Measurements from ENCODE around the gene RASSF4.
A peak's percentile ranks its signal among the peaks of the same experiment; 100 is the strongest.

The RASSF4 gene

DNA sequence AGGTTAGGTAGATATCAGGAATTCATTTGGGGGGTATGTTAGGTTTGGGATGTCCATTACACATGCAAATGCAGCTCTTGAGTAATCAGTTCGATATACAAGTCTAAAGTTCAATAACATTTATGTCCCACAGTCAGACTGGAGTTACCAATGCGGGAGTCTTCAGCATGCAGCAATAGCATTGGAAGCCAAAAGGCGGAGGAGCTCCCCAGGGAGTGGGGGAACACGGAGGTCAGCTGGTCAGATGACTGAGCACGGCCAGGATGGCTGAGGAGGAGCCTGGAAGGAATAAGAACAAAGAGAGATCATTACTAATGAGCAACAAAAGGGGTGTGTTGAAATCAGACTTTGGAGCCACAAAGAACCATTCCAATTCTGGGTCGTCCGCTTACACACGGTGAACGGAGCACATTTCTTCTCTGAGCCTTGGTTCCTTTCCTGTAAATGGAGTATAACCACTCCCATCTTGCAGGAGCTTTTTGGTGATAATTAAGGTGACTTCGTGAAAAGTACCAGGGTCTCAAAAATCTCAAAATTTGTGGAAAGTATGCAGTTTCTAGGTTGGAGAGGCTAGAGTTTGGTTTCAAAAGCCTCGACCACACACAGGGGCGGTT, 40.6 kb downstream of the RASSF4 start:
- TF ChIP-seq, protein P1, sequence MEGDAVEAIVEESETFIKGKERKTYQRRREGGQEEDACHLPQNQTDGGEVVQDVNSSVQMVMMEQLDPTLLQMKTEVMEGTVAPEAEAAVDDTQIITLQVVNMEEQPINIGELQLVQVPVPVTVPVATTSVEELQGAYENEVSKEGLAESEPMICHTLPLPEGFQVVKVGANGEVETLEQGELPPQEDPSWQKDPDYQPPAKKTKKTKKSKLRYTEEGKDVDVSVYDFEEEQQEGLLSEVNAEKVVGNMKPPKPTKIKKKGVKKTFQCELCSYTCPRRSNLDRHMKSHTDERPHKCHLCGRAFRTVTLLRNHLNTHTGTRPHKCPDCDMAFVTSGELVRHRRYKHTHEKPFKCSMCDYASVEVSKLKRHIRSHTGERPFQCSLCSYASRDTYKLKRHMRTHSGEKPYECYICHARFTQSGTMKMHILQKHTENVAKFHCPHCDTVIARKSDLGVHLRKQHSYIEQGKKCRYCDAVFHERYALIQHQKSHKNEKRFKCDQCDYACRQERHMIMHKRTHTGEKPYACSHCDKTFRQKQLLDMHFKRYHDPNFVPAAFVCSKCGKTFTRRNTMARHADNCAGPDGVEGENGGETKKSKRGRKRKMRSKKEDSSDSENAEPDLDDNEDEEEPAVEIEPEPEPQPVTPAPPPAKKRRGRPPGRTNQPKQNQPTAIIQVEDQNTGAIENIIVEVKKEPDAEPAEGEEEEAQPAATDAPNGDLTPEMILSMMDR (IDR thresholded peaks at IDR 0.05; ENCODE audit: low read depth, low read length) = no peak
- DNase-seq (ENCODE audit: extremely low read depth, low read depth) = peak; percentile 60

DNA sequence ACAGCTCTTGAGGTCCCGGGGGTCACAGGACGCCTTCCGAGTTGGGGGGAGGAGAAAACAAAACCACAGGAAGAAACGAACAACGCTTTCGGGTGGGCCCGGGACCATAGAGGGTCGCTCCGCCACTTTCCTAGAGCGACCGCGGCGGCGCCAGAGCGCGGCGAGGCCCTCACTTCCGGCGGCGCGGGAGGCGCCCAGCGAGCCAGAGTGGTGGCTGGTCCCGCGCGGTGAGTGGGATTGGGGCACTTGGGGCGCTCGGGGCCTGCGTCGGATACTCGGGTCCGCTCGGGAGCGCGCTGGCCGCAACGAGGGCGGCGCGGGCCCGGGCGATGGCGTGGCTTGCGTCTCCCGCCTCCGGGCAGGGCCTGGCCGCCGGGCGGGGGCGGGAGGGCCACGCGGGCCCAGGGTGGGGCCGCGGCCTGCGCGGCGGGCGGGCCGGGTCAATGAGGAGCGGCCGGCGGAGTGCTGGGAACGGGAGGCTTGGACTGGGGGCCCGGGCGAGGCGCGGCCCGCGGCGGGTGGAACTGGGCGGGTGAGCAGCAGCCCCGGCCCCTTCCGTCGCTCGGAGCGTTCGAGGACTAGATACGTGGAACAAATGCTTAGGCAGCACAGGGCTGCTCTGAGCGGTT, 41.3 kb downstream of the RASSF4 start, which contains the start of gene ZNF22:
Gene ZNF22, plus strand, starts transcription at position 172 of the 629 bp plus-strand sequence. CDS start 2,446 bp downstream, outside the sequence.
- TF ChIP-seq, protein P1 (IDR thresholded peaks at IDR 0.05; ENCODE audit: low read depth, low read length) = no peak; the same call in 1 of the 2 replicates
- no peak for DNase-seq (ENCODE audit: extremely low read depth, low read depth)

DNA sequence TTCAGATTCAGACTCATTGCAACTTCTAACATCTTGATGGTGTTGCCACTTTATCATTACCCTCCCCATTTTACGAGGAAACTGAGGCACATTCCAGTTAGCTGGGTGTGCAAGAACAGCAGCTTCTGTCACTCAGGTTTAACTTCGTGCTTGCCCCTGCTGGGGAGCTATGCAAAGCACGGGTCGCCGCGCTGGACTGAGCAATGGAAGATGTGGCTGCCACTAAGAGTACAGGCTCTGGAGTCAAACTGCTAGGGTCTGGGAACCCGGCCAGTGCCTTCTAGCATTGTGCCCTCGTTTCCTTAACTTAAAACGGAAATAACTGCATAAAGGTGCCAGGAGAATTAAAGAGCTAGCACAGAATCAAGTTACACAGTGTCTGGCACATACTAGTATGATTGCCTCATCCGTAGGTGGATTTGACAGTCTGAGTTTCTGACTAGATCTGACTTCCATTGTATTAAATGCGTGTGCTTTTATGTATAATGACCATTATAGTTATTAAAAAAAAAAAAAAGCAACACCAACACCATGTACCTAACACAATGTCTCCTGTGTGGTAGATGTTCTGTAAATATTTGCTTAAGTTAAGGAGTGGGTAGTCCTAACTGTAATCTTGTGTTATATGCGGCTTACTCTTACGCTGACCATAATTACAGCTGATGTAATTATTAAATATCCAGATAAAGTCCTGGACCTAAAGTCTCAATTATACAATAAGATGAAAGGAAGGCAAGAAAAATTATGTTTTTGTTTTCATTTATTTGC, 42.0 kb downstream of the RASSF4 start:
- DNase-seq (ENCODE audit: extremely low read depth, low read depth) = no peak
- TF ChIP-seq, protein P1 (IDR thresholded peaks at IDR 0.05; ENCODE audit: low read depth, low read length) = no peak; the same call in none of the 2 replicates

DNA sequence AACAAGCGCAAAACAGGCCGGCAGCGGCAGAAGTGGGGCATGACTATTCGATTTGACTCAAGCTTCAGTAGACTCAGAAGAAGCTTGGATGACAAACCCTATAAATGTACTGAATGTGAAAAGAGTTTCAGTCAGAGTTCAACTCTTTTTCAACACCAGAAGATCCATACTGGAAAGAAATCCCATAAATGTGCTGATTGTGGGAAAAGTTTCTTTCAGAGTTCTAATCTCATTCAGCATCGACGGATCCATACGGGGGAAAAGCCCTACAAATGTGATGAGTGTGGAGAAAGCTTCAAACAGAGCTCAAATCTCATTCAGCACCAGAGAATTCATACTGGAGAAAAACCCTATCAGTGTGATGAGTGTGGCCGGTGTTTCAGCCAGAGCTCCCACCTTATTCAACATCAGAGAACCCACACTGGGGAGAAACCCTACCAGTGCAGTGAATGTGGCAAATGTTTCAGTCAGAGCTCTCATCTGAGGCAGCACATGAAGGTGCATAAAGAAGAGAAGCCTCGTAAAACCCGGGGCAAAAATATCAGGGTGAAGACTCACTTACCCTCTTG, 43.9 kb downstream of the RASSF4 start:
- DNase-seq (ENCODE audit: extremely low read depth, low read depth) = no peak
- TF ChIP-seq, protein P1 (IDR thresholded peaks at IDR 0.05; ENCODE audit: low read depth, low read length) = no peak

DNA sequence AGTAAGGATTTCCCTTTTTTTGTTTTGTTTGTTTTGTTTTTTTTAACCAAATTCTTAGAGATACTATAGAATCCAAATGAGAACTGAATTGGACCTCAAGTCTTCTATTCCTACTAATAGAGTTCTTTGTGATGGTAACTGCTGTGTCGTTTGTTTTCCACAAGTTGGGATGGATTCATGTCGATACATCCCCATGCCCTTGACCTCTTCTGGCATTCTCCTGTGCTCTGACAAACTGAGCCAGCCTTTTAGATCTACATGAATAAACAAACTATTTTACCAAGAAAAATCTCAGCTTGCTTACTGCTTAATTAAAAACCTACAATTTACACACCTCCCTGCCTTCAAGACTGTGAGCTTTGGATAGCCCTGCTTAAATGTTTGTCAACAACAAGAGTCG, 45.1 kb downstream of the RASSF4 start:
- TF ChIP-seq, protein P1 (IDR thresholded peaks at IDR 0.05; ENCODE audit: low read depth, low read length) = no peak

DNA sequence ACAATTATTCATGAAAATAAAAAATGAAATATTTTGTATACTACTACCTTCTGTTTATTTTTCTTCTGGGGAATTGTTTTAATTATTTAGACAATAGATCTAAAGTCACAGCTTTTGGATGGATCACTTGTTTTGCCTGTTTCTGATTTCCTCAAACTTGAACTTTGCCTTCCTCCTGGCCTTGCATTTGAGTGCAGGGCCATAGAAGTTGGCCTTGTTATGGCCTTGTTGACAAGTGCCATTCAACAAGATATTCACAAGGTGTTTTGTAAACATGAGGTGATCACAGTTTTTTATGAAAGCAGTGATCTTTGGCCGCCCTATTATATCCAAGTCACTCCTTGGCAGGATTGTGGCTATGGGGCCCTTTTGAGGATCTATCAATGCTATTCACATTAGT, 45.7 kb downstream of the RASSF4 start:
- TF ChIP-seq, protein P1 (IDR thresholded peaks at IDR 0.05; ENCODE audit: low read depth, low read length) = no peak
- DNase-seq (ENCODE audit: extremely low read depth, low read depth) = no peak

More for the DNA sequence above, 45.1 kb downstream of the RASSF4 start:
- no peak for DNase-seq (ENCODE audit: extremely low read depth, low read depth)
